ENCODE results near the gene PRF1. TPM values are rescaled to one million over a fixed set of nuclear protein-coding genes. Genes with fewer than 3 reads are reported as not detected.

Gene PRF1
- total RNA-seq, 4 donors from 2014 or later, result 0.87 to 6.6 (median 3.7) TPM

- H3K4me1 ChIP-seq, result peaks cover 0 to 6% (median 0%) of the 10 kb centered on the region in 4 donors
- TF ChIP-seq EP300 (IDR thresholded peaks at IDR 0.05), result no peak
- TF ChIP-seq CTCF (IDR thresholded peaks at IDR 0.05), result no peak
- 93 to 96% methylated on average over 3 to 4 of the region's 4 CpGs for WGBS, 2 donors
- H3K27ac ChIP-seq, result no peak overlapping the region
- H3K27me3 ChIP-seq, result no peaks in the 10 kb centered on the region
- no peak overlapping the region for H3K4me3 ChIP-seq
- H3K36me3 ChIP-seq, result no peaks in the 10 kb centered on the region
- DNase-seq (ENCODE audit: low spot score in 2 of 2), result no peak
- H3K9me3 ChIP-seq, result no peaks in the 10 kb centered on the region
These were observed 2.8 kb downstream of the PRF1 start for GRCh38 chr10:70599791-70600190.

DNA sequence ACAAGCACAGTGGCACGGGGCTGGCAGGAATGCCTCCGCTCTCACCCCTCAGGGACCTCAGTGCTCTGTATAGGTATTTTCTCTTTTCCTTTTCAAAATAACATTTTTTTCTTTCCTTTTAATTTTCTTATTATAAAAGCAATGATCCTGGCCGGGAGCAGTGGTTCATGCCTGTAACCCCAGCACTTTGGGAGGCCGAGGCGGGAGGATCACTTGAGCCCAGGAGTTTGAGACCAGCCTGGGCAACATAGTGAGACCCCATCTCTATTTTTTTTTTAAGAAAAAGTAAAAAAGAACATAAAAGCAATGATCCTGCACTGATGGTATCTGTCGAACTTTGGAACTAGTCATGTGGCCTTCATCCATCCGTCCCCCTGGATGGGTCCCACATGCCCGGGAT lies 3.2 kb downstream of the PRF1 start:
- peaks cover 0 to 6% (median 0%) of the 10 kb centered on the region in 4 donors for H3K4me1 ChIP-seq
- 93 to 96% methylated on average over 8 of the region's 8 CpGs for WGBS, 2 donors
- no peaks in the 10 kb centered on the region for H3K27me3 ChIP-seq
- TF ChIP-seq EP300 (IDR thresholded peaks at IDR 0.05) (no peak), POLR2A (IDR thresholded peaks at IDR 0.05) (no peak), CTCF (IDR thresholded peaks at IDR 0.05) (no peak)
- DNase-seq (ENCODE audit: low spot score in 2 of 2), result no peak
- no peaks in the 10 kb centered on the region for H3K9me3 ChIP-seq
- H3K36me3 ChIP-seq, result no peaks in the 10 kb centered on the region
- H3K4me3 ChIP-seq, result no peak overlapping the region
- no peak overlapping the region for H3K27ac ChIP-seq

- no peak for TF ChIP-seq EP300 (IDR thresholded peaks at IDR 0.05)
- no peak for TF ChIP-seq CTCF (IDR thresholded peaks at IDR 0.05)
- no peak for TF ChIP-seq POLR2A (IDR thresholded peaks at IDR 0.05)
- Histone ChIP-seq H3K4me3 (no peak overlapping the region), H3K27me3 (no peaks in the 10 kb centered on the region), H3K9me3 (no peaks in the 10 kb centered on the region), H3K36me3 (no peaks in the 10 kb centered on the region), H3K4me1 (peaks cover 0 to 6% (median 0%) of the 10 kb centered on the region in 4 donors), H3K27ac (no peak overlapping the region)
- WGBS, 2 donors, result 82 to 92% methylated on average over 13 to 14 of the region's 16 CpGs
- DNase-seq (ENCODE audit: low spot score in 2 of 2), result no peak
These were observed 3.7 kb downstream of the PRF1 start for GRCh38 chr10:70598857-70599295.

DNA sequence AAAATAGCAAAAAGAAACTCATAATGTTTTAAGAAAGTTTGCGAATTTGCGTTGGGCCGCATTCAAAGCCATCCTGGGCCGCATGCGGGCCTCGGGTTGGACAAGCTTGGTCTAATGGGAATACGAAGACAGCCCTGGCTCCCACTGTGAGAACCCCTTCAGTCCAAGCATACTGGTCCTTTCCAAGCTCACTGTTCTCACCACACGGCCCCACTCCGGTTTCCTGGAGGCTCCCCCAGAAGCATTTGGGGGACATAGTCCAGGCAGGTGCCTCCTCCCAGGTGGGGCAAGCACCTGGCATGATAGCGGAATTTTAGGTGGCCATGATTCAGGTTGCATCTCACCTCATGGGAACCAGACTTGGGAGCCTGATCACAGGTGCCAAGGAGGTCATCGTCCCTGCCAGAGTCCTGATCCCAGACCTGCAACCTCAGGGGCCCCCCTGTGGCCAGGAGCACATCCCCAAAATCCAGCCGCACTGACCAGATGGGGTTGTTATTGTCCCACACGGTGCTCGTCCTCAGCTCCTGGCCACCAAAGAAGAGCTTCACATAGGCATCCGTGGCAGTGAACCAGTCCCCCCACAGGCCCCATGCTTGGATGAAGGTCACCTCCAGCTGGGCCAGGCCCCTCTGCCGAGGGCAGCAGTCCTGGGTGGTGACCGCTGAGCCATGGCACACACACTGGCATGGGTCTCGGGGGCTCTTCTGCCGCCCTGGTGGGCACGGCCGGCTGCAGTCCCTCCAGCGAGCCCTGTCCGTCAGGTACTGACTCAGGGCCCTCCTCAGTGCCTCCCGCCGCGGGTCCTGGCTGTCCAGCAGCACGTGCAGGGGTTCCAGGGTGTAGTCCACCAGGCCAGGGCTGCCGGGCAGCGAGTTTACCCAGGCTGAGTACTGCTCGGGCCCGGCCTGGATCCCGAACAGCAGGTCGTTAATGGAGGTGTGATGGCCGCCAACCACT lies 4.4 kb downstream of the PRF1 start:
- H3K36me3 ChIP-seq, result no peaks in the 10 kb centered on the region
- H3K27ac ChIP-seq, result no peak overlapping the region
- DNase-seq (ENCODE audit: low spot score in 2 of 2), result no peak
- no peaks in the 10 kb centered on the region for H3K27me3 ChIP-seq
- no peaks in the 10 kb centered on the region for H3K9me3 ChIP-seq
- TF ChIP-seq CTCF (IDR thresholded peaks at IDR 0.05), result no peak
- no peak for TF ChIP-seq EP300 (IDR thresholded peaks at IDR 0.05)
- no peak overlapping the region for H3K4me3 ChIP-seq
- H3K4me1 ChIP-seq, result peaks cover 0 to 6% (median 0%) of the 10 kb centered on the region in 4 donors
- 94 to 95% methylated on average over 31 of the region's 34 CpGs for WGBS, 2 donors

All from tibial nerve (tissue), 4 donors.